ENCODE results near the gene SP2.
A peak's percentile ranks its signal among the peaks of the same experiment; 100 is the strongest.

The SP2 gene

DNA sequence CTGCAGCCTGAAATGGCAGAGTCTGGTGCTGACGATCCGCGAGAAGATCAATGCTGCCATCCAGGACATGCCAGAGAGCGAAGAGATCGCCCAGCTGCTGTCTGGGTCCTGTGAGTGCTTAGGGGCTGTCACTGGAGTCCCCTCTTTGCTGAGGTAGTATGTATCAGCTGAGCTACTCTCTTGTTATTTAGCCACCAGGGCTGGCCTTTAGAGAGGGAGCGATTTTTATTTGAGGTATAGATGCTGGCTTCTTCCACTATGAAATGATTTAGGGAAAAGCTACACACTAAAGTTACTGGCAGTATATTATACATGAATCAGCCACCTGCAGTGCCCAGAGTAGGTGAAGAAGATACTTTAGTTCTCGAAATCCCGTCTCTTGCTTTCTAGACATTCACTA, 77.5 kb downstream of the SP2 start:
- no peak for DNase-seq (ENCODE audit: low read depth)

DNA sequence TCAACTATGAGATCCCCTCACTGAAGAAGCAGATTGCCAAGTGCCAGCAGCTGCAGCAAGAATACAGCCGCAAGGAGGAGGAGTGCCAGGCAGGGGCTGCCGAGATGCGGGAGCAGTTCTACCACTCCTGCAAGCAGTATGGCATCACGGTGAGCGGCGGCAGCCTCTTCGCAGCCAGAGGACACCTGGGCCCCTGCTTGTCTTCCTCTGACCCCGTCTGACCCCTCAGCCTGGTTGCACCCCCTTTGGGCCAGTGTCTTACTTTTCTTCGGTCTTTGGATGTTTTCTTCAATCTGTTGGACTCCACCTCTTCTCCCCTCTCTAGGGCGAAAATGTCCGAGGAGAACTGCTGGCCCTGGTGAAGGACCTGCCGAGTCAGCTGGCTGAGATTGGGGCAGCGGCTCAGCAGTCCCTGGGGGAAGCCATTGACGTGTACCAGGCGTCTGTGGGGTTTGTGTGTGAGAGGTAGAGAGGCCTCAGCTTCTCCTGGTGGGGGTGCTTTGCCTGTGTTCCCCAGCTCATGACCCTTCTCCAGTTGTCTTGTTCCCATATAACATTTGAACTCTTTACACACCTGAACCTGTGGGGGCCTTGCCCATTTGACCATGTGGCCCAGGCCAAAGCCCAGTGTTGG, 79.3 kb downstream of the SP2 start:
- DNase-seq (ENCODE audit: low read depth), result no peak

DNA sequence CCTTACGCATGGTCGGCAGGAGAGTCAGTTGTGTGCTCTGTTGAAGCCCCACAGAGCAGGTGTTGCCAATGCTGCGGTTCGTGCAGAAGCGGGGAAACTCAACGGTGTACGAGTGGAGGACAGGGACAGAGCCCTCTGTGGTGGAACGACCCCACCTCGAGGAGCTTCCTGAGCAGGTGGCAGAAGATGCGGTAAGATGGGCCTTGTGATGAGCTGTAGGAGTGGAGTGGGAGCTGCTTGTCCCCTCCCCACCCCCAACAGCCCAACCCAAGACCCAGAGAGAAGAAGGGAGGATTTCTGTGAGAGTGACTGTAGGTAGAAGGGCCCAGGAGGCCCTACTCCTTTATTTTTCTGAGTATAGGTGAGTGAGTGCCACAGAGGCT, 79.8 kb downstream of the SP2 start:
- no peak for DNase-seq (ENCODE audit: low read depth)

DNA sequence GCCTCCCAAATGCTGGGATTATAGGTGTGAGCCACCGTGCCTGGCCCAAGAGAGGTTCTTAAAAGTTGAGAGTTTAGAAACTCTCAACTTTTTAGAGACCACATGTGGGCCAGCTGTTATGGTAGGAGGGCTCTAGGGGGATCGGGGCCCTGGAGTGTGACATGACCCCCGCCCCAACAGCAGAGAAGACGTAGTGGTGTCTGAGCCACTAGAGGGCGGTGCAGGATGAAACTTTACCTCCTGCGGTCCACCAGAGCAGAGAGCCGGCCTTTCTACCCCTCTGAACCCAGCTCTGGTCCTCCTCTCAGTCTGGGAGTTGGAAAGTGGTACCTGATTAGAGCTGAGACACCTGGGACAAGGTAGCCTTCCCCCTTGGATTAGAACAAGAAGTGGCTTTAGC, 82.3 kb downstream of the SP2 start:
- peak; percentile 16 for DNase-seq (ENCODE audit: low read depth)

Data from activated T-helper 9 cell treated with anti-CD3 and anti-CD28 coated beads, Interleukin-2, amount 50 U/mL, for 16 hours (primary cell).